H9 (cell line): ENCODE measurements around the gene MITF. TPM values are rescaled to one million over a fixed set of nuclear protein-coding genes. Genes with fewer than 3 reads are reported as not detected.

ENCODE experiments used
- DNase-seq: peaks from one replicate; pipeline ENCODE4 v3.0.0-alpha.2; 2017
- H2AFZ ChIP-seq: one replicate; pipeline ENCODE4 v1.6.1; 2013; ENCODE audit warnings: mild to moderate bottlenecking, low read length, control low read depth, moderate library complexity
- H2AK5ac ChIP-seq: 2 replicates; pipeline ENCODE4 v1.6.1; 2013; ENCODE audit warnings: low read length, control low read depth, mixed read lengths; ENCODE audit not compliant: insufficient read length
- H2BK120ac ChIP-seq: one replicate; pipeline ENCODE4 v1.6.1; 2013; ENCODE audit warnings: low read depth, mild to moderate bottlenecking, low read length, control low read depth, inconsistent platforms; ENCODE audit not compliant: poor library complexity, severe bottlenecking
- H2BK12ac ChIP-seq: 2 replicates; pipeline ENCODE4 v1.6.1; 2013; ENCODE audit warnings: low read length, control low read depth, mixed read lengths, low read depth; ENCODE audit not compliant: insufficient read length
- H2BK15ac ChIP-seq: 2 replicates; pipeline ENCODE4 v1.6.1; 2013; ENCODE audit warnings: low read depth, low read length, control low read depth
- H2BK20ac ChIP-seq: one replicate; pipeline ENCODE4 v1.6.1; 2013; ENCODE audit warnings: low read depth, mild to moderate bottlenecking, low read length, control low read depth, inconsistent platforms; ENCODE audit not compliant: poor library complexity, severe bottlenecking
- H2BK5ac ChIP-seq: 2 replicates; pipeline ENCODE4 v1.6.1; 2013; ENCODE audit warnings: low read length, control low read depth, mixed read lengths; ENCODE audit not compliant: insufficient read length
- H3K14ac ChIP-seq: 2 replicates; pipeline ENCODE4 v1.6.1; 2013; ENCODE audit warnings: low read length, control low read depth; ENCODE audit not compliant: insufficient read depth
- H3K18ac ChIP-seq: 2 replicates; pipeline ENCODE4 v1.6.1; 2013; ENCODE audit warnings: low read depth, mild to moderate bottlenecking, mixed read lengths, low read length, control low read depth; ENCODE audit not compliant: insufficient read length
- H3K23ac ChIP-seq: 2 replicates; pipeline ENCODE4 v1.6.1; 2013; ENCODE audit warnings: low read length, control low read depth, mixed read lengths, low read depth; ENCODE audit not compliant: insufficient read length
- H3K23me2 ChIP-seq: 2 replicates; pipeline ENCODE4 v1.6.1; 2013; ENCODE audit warnings: low read depth, mild to moderate bottlenecking, mixed read lengths, low read length, control low read depth; ENCODE audit not compliant: insufficient read length, poor library complexity, severe bottlenecking
- H3K27ac ChIP-seq: 2 replicates; pipeline ENCODE4 v1.5.1; 2013; ENCODE audit warnings: low read length, control low read depth, mixed read lengths, low read depth; ENCODE audit not compliant: insufficient read length
- H3K27me3 ChIP-seq: 2 replicates; pipeline ENCODE4 v1.6.1; 2013; ENCODE audit warnings: low read length, control low read depth, inconsistent platforms; ENCODE audit not compliant: insufficient read depth
- H3K4ac ChIP-seq: 2 replicates; pipeline ENCODE4 v1.6.1; 2013; ENCODE audit warnings: low read depth, mild to moderate bottlenecking, control low read depth, inconsistent platforms, low read length, moderate library complexity
- H3K4me1 ChIP-seq: 2 replicates; pipeline ENCODE4 v1.6.1; 2013; ENCODE audit warnings: low read length, control low read depth, inconsistent platforms; ENCODE audit not compliant: insufficient read depth
- H3K4me2 ChIP-seq: 2 replicates; pipeline ENCODE4 v1.6.1; 2013; ENCODE audit warnings: low read length, control low read depth, mixed read lengths; ENCODE audit not compliant: insufficient read length, insufficient read depth
- H3K56ac ChIP-seq: 2 replicates; pipeline ENCODE4 v1.6.1; 2013; ENCODE audit warnings: low read depth, mild to moderate bottlenecking, mixed read lengths, low read length, control low read depth; ENCODE audit not compliant: insufficient read length
- H3K79me1 ChIP-seq: 2 replicates; pipeline ENCODE4 v1.6.1; 2013; ENCODE audit warnings: low read depth, mild to moderate bottlenecking, moderate library complexity, low read length, control low read depth, inconsistent platforms; ENCODE audit not compliant: insufficient read depth, poor library complexity, severe bottlenecking
- H3K79me2 ChIP-seq: 2 replicates; pipeline ENCODE4 v1.6.1; 2013; ENCODE audit warnings: low read length, control low read depth, inconsistent platforms; ENCODE audit not compliant: insufficient read depth
- H3K9ac ChIP-seq: 2 replicates; pipeline ENCODE4 v1.6.1; 2013; ENCODE audit warnings: low read length, control low read depth, mixed read lengths; ENCODE audit not compliant: insufficient read length; ENCODE audit errors: extremely low read depth
- H3K9me3 ChIP-seq: one replicate; pipeline ENCODE4 v1.6.1; 2013; ENCODE audit warnings: low read depth, low read length, inconsistent platforms; ENCODE audit not compliant: control insufficient read depth
- H3T11ph ChIP-seq: one replicate; pipeline ENCODE4 v1.6.1; 2013; ENCODE audit warnings: mild to moderate bottlenecking, low read length, control low read depth, inconsistent platforms
- H4K20me1 ChIP-seq: one replicate; pipeline ENCODE4 v1.6.1; 2013; ENCODE audit not compliant: control insufficient read depth, insufficient read length, insufficient read depth
- H4K5ac ChIP-seq: 2 replicates; pipeline ENCODE4 v1.6.1; 2013; ENCODE audit warnings: low read depth, mild to moderate bottlenecking, mixed read lengths, low read length, control low read depth; ENCODE audit not compliant: insufficient read length
- H4K8ac ChIP-seq: replicated peaks from 2 replicates; pipeline ENCODE4 v1.6.1; 2013; ENCODE audit warnings: low read length, control low read depth, mixed read lengths, low read depth; ENCODE audit not compliant: insufficient read length
- H4K91ac ChIP-seq: 2 replicates; pipeline ENCODE4 v1.6.1; 2013; ENCODE audit warnings: low read depth, mild to moderate bottlenecking, moderate library complexity, mixed read lengths, low read length, control low read depth; ENCODE audit not compliant: insufficient read length
- H3K27ac Mint-ChIP-seq, 3 experiments: 2 replicates in 2 of 3; 3 replicates in 1 of 3; pipeline ENCODE4 v1.8.0; 2020 to 2021; ENCODE audit warnings: mixed read lengths in 3 of 3, mild to moderate bottlenecking in 1 of 3, moderate library complexity in 1 of 3
- H3K27me3 Mint-ChIP-seq: 2 replicates; pipeline ENCODE4 v1.8.0; 2021; ENCODE audit warnings: low read depth, mild to moderate bottlenecking, moderate library complexity, mixed read lengths
- H3K36me3 Mint-ChIP-seq, 3 experiments: 2 replicates in 2 of 3; 3 replicates in 1 of 3; pipeline ENCODE4 v1.8.0; 2020 to 2021; ENCODE audit warnings: low read depth in 3 of 3, mixed read lengths in 3 of 3; ENCODE audit not compliant: insufficient read depth in 1 of 3
- H3K4me1 Mint-ChIP-seq, 2 experiments: 2 replicates each; pipeline ENCODE4 v1.8.0; 2020; ENCODE audit warnings: mixed read lengths in 2 of 2
- H3K4me3 Mint-ChIP-seq, 2 experiments: 2 replicates in 1 of 2; 3 replicates in 1 of 2; pipeline ENCODE4 v1.8.0; 2020 to 2021; ENCODE audit warnings: mild to moderate bottlenecking in 2 of 2, mixed read lengths in 2 of 2, moderate library complexity in 1 of 2
- H3K9me3 Mint-ChIP-seq, 2 experiments: 2 replicates in 1 of 2; 3 replicates in 1 of 2; pipeline ENCODE4 v1.8.0; 2020; ENCODE audit warnings: mild to moderate bottlenecking in 2 of 2, mixed read lengths in 2 of 2, moderate library complexity in 1 of 2
- CTCF ChIP-seq: fragments of 200-600 bp; sonication (generic); conservative IDR thresholded peaks from 3 replicates; pipeline ENCODE4 v1.8.0; 2021; ENCODE audit warnings: antibody characterized with exemption, mild to moderate bottlenecking
- WGBS: extraction: QIAGEN DNeasy Blood & Tissue Kit; methylation state at CpG from one replicate; pipeline ENCODE4 v1.1.7; 2013; ENCODE audit warnings: missing lambda C conversion rate, low lambda C conversion rate, mixed read lengths; ENCODE audit not compliant: insufficient read length; ENCODE audit errors: extremely low coverage; 5-methylcytosine and 5-hydroxymethylcytosine counted together
- total RNA-seq: library from RNA; stranded (reverse); gene quantifications from 2 replicates; pipeline ENCODE4 v1.2.1, GENCODE V29; 2021

MITF gene
- total RNA-seq, 1 experiment from 2014 or later = 0.81 TPM

- Histone ChIP-seq H4K91ac (no peak overlapping the region), H3K79me1 (no peaks in the 10 kb centered on the region), H2BK5ac (no peak overlapping the region), H3K4ac (no peak overlapping the region), H3K27ac (no peak overlapping the region), H3T11ph (no peak overlapping the region), H3K56ac (no peak overlapping the region), H3K27me3 (no peaks in the 10 kb centered on the region), H2BK120ac (no peak overlapping the region), H3K9ac (no peak overlapping the region), H4K8ac (no peak overlapping the region), H3K79me2 (no peaks in the 10 kb centered on the region), H2BK12ac (no peak overlapping the region), H2BK15ac (no peak overlapping the region), H2BK20ac (no peak overlapping the region), H3K23ac (no peak overlapping the region), H3K4me2 (no peak overlapping the region), H3K9me3 (no peaks in the 10 kb centered on the region), H4K20me1 (no peaks in the 10 kb centered on the region), H4K5ac (no peak overlapping the region), H3K14ac (no peak overlapping the region), H2AFZ (no peak overlapping the region), H3K23me2 (no peaks in the 10 kb centered on the region), H3K4me1 (no peaks in the 10 kb centered on the region), H3K18ac (no peak overlapping the region), H2AK5ac (no peak overlapping the region)
- no peak overlapping the region for H3K27ac Mint-ChIP-seq
- no peak overlapping the region for H3K4me3 Mint-ChIP-seq
- no peaks in the 10 kb centered on the region for H3K9me3 Mint-ChIP-seq
- peaks cover 0 to 10% of the 10 kb centered on the region in 2 experiments; a peak in 2 of 4 replicates for H3K4me1 Mint-ChIP-seq
- no peaks in the 10 kb centered on the region; the same call in 1 of the 2 replicates for H3K27me3 Mint-ChIP-seq
- no peak for DNase-seq
- TF ChIP-seq CTCF = no peak
- WGBS = no CpG with 5 or more reads among the region's 2 CpGs
- no peaks in the 10 kb centered on the region for H3K36me3 Mint-ChIP-seq
These were observed 125.5 kb downstream of the MITF start for GRCh38 chr3:69864766-69865165.
